ENCODE results near the gene C13orf46. TPM values are rescaled to one million over a fixed set of nuclear protein-coding genes. Genes with fewer than 3 reads are reported as not detected.
"Not testable (repeated sequence)": the region's sequence is repeated elsewhere in the genome, so short reads cannot be mapped to it uniquely, and the experiment has no call there.

C13orf46 gene
- total RNA-seq, 1 experiment from 2014 or later: 0.07 TPM

DNA sequence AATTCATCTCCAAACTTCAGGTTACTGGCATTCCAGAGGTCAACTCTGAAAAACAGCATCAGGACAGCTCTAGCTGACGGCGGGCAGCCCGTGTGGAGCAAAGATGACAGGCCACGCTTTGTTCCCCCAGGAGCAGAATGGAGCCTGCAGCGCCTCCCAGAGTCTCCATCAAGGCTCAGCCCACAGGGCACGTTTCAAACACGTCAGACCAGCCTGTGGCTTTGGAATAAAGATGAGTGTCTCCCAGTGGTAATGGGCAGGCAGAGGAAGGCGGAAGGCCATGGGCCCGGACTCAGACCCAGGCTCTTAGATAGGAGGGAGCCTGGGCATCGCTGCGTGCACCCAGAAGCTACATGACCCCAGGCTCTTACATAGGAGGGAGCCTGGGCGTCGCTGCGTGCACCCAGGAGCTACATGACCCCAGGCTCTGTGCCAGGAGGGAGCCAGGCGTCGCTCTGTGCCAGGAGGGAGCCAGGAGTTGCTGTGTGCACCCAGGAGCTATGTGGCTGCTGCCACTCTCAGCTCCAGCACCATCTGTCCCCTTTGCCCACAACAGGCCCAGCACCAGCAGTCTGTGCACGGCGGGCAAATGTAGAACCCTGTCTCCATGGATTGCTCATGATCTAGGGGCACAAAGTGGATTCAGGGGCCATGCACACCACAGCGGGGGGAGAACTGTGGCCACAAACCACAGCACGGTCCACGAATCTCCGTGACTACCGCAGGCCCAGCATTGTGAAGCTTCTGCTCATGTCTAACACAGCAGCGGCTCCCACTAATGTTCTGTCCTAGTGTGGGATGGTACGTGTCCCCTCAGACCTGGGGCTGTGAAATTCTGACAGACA, 47.8 kb upstream of the C13orf46 start:
- no TSS peak for BruUV-seq (replicated peaks)
- no peak overlapping the region for H2AFZ ChIP-seq (ENCODE audit: low read length)
- no peaks in the 10 kb centered on the region for H3K79me2 ChIP-seq (ENCODE audit: low read length)
- CTCF ChIA-PET: no interaction called here
- H3K4me3 ChIP-seq (ENCODE audit: low read length): no peak overlapping the region
- H4K20me1 ChIP-seq (ENCODE audit: low read length): no peaks in the 10 kb centered on the region
- TF ChIP-seq, protein P1, sequence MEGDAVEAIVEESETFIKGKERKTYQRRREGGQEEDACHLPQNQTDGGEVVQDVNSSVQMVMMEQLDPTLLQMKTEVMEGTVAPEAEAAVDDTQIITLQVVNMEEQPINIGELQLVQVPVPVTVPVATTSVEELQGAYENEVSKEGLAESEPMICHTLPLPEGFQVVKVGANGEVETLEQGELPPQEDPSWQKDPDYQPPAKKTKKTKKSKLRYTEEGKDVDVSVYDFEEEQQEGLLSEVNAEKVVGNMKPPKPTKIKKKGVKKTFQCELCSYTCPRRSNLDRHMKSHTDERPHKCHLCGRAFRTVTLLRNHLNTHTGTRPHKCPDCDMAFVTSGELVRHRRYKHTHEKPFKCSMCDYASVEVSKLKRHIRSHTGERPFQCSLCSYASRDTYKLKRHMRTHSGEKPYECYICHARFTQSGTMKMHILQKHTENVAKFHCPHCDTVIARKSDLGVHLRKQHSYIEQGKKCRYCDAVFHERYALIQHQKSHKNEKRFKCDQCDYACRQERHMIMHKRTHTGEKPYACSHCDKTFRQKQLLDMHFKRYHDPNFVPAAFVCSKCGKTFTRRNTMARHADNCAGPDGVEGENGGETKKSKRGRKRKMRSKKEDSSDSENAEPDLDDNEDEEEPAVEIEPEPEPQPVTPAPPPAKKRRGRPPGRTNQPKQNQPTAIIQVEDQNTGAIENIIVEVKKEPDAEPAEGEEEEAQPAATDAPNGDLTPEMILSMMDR (conservative IDR thresholded peaks at IDR 0.05; ENCODE audit: low read depth, low read length): no peak
- TF ChIP-seq EZH2 (IDR thresholded peaks at IDR 0.05; ENCODE audit: low read length, unreplicated experiment) (no peak), EZH2phosphoT487 (IDR thresholded peaks at IDR 0.05; ENCODE audit: borderline replicate concordance, low read length) (no peak)
- H3K4me1 ChIP-seq (ENCODE audit: insufficient read depth, low read length): no peaks in the 10 kb centered on the region
- H3F3A ChIP-seq (ENCODE audit: low read length, unreplicated experiment): no peaks in the 10 kb centered on the region
- H3K9ac ChIP-seq (ENCODE audit: low read length): no peak overlapping the region
- no peak overlapping the region for H3K4me2 ChIP-seq (ENCODE audit: low read length)
- no peaks in the 10 kb centered on the region for H3K36me3 ChIP-seq (ENCODE audit: low read depth, low read length)
- H3K27ac ChIP-seq (ENCODE audit: low read length): no peak overlapping the region
- intact Hi-C loops (cut with micrococcal nuclease): no loop called here
- no peaks in the 10 kb centered on the region for H3K9me3 ChIP-seq (ENCODE audit: low read length)
- H3K9me2 ChIP-seq (replicated peaks; ENCODE audit: low read length): no peaks in the 10 kb centered on the region
- DNase-seq: no peak
- POLR2A ChIA-PET (ENCODE audit: unreplicated experiment): no interaction called here
- ATAC-seq: no peak
- H3K27me3 ChIP-seq (ENCODE audit: low read length): no peaks in the 10 kb centered on the region

DNA sequence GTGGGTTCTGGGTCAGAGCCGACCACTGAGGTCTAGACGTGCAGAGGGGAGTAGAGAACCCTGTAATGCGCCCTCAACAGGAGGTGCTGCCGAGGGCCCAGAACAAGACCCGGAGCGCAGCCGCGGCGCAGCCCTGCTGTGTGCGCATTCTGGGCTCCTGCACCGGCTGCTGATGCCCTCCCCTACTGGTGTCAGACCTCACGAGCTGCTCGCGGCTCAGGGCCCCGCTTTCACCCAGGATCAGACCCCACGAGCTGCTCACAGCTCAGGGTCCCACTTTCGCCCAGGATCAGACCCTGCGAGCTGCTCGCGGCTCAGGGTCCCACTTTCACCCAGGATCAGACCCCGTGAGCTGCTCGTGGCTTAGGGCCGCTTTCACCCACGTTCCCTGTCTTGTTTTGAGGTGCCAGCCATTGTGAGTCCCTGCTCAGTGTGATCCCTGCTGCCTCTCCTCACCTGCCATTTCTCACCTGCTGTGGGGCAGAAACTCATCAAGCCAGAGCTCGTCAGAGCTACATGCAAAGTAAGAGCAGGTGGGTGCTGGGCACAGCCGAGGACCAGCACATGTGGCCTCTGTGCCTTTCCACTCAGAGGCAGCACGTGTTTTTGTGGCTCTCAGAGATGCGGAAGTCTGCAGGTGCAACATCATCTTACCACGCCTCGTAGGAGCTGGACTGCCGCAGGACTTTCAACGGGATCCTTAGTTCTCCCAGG, 47.0 kb upstream of the C13orf46 start:
- Histone ChIP-seq H3K9me2 (replicated peaks; ENCODE audit: low read length) (no peaks in the 10 kb centered on the region), H2AFZ (ENCODE audit: low read length) (no peak overlapping the region), H3K4me3 (ENCODE audit: low read length) (no peak overlapping the region), H3F3A (ENCODE audit: low read length, unreplicated experiment) (no peaks in the 10 kb centered on the region), H3K4me1 (ENCODE audit: insufficient read depth, low read length) (peaks cover 3% of the 10 kb centered on the region; the same call in 1 of the 2 replicates), H3K79me2 (ENCODE audit: low read length) (no peaks in the 10 kb centered on the region), H3K9ac (ENCODE audit: low read length) (no peak overlapping the region), H3K9me3 (ENCODE audit: low read length) (no peaks in the 10 kb centered on the region), H4K20me1 (ENCODE audit: low read length) (no peaks in the 10 kb centered on the region), H3K27me3 (ENCODE audit: low read length) (no peaks in the 10 kb centered on the region), H3K36me3 (ENCODE audit: low read depth, low read length) (no peaks in the 10 kb centered on the region), H3K27ac (ENCODE audit: low read length) (no peak overlapping the region), H3K4me2 (ENCODE audit: low read length) (no peak overlapping the region)
- CTCF ChIA-PET: no interaction called here
- intact Hi-C loops (cut with micrococcal nuclease): no loop called here
- no peak for DNase-seq
- TF ChIP-seq EZH2 (IDR thresholded peaks at IDR 0.05; ENCODE audit: low read length, unreplicated experiment): no peak
- TF ChIP-seq, protein P1 (conservative IDR thresholded peaks at IDR 0.05; ENCODE audit: low read depth, low read length): no peak
- no peak for TF ChIP-seq EZH2phosphoT487 (IDR thresholded peaks at IDR 0.05; ENCODE audit: borderline replicate concordance, low read length)
- POLR2A ChIA-PET (ENCODE audit: unreplicated experiment): no interaction called here
- no TSS peak for BruUV-seq (replicated peaks)
- no peak for ATAC-seq

DNA sequence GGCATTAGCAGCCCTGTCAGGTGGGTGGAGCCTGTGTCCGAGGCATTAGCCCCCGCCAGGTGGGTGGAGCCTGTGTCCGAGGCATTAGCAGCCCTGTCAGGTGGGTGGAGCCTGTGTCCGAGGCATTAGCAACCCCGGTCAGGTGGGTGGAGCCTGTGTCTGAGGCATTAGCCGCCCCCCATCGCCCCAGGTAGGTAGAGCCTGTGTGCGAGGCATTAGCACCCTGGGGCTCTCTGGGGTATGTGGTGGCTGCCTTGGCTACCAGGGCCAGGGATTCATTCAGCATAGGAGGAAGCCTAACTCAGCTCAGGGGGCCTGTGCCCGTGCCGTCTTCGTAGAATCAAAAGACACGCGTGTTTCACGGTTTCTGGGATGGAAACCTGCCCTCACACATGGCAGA, 46.3 kb upstream of the C13orf46 start:
- CTCF ChIA-PET; H3F3A ChIP-seq (ENCODE audit: low read length, unreplicated experiment); H3K36me3 ChIP-seq (ENCODE audit: low read depth, low read length); H3K9me3 ChIP-seq (ENCODE audit: low read length); H3K4me3 ChIP-seq (ENCODE audit: low read length); H3K9ac ChIP-seq (ENCODE audit: low read length); ATAC-seq; H4K20me1 ChIP-seq (ENCODE audit: low read length); DNase-seq; BruUV-seq (replicated peaks); H3K4me2 ChIP-seq (ENCODE audit: low read length); H2AFZ ChIP-seq (ENCODE audit: low read length); POLR2A ChIA-PET (ENCODE audit: unreplicated experiment); H3K4me1 ChIP-seq (ENCODE audit: insufficient read depth, low read length); intact Hi-C loops (cut with micrococcal nuclease); H3K9me2 ChIP-seq (replicated peaks; ENCODE audit: low read length); H3K79me2 ChIP-seq (ENCODE audit: low read length); H3K27ac ChIP-seq (ENCODE audit: low read length); H3K27me3 ChIP-seq (ENCODE audit: low read length): not testable (repeated sequence)
